Renal pelvis (tissue), 4 donors: ENCODE results near the gene LIN37. TPM values are rescaled to one million over a fixed set of nuclear protein-coding genes. Genes with fewer than 3 reads are reported as not detected.
"Not testable (repeated sequence)": the region's sequence is repeated elsewhere in the genome, so short reads cannot be mapped to it uniquely, and the experiment has no call there.

Experiments
- DNase-seq: peaks from one replicate; pipeline ENCODE4 v3.0.0-alpha.2; 2013
- polyA plus RNA-seq, 3 donors: library from polyadenylated mRNA; unstranded; fragments of 120-200 nt; gene quantifications; one replicate each; pipeline ENCODE4 v1.2.1, GENCODE V29; 2013; ENCODE audit not compliant: insufficient read length in 3 of 3

The LIN37 gene
- polyA plus RNA-seq, 3 donors, result 13.1 to 14.0 (median 13.8) TPM

DNA sequence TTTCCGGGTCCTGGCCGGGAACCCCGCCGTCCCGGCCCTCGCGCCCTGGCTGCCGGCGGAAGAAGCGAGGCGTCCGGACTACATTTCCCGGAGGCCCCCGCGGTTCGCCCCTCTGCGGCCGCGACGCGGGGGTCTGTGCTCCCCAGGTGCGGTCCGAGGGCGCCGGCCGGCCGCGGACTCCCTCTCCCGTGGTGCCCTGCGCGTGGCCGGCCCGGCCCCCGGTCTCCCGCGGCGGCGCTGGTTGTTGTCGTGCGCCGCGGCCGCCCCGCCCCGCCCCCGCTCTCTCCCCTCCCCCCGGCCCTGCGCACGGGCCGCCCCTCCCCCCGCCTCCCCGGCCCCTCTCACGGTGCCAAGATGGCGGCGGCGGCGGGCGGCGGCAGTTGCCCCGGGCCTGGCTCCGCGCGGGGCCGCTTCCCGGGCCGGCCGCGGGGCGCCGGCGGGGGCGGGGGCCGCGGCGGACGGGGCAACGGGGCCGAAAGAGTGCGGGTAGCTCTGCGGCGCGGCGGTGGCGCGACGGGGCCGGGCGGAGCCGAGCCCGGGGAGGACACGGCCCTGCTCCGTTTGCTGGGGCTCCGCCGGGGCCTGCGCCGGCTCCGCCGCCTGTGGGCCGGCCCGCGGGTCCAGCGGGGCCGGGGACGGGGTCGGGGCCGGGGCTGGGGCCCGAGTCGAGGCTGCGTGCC lies 30.6 kb upstream of the LIN37 start, which contains the start of gene KMT2B:
Gene KMT2B (plus strand): TSS at position 339 of the 680 bp plus-strand sequence. CDS start 16 bp downstream, at position 355.
- peak; percentile 95 for DNase-seq

- no peak for DNase-seq
Observed at GRCh38 chr19:35718345-35719041, 29.9 kb upstream of the LIN37 start.

DNA sequence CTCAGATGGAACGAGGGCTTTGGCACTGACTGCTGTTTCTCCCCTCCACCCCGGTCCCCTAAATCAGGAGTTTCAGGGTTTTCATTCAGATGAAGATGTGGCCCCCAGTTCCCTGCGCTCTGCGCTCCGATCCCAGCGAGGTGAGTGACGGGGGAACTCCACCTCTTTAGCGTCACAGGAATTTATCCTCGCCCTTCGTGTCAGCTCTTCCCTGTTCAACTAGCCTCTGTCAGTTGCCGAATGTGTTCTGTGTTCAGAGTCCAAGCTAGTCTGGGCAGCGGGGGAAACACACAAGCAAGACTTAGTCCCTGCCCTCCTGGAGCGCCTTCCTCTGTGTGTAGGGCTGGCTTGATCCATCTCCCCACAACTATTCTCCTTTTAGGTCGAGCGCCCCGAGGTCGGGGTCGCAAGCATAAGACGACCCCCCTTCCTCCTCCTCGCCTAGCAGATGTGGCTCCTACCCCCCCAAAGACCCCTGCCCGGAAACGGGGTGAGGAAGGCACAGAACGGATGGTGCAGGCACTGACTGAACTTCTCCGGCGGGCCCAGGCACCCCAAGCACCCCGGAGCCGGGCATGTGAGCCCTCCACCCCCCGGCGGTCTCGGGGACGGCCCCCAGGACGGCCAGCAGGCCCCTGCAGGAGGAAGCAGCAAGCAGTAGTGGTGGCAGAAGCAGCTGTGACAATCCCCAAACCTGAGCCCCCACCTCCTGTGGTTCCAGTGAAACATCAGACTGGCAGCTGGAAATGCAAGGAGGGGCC lies 28.8 kb upstream of the LIN37 start:
- DNase-seq, result no peak

- DNase-seq, result no peak
Observed at GRCh38 chr19:35720163-35720524, 28.2 kb upstream of the LIN37 start.

DNA sequence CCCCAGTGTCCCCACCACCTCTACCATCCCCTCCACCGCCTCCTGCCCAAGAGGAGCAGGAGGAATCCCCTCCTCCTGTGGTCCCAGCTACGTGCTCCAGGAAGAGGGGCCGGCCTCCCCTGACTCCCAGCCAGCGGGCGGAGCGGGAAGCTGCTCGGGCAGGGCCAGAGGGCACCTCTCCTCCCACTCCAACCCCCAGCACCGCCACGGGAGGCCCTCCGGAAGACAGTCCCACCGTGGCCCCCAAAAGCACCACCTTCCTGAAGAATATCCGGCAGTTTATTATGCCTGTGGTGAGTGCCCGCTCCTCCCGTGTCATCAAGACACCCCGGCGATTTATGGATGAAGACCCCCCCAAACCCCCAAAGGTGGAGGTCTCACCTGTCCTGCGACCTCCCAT lies 27.7 kb upstream of the LIN37 start:
- DNase-seq, result no peak

DNA sequence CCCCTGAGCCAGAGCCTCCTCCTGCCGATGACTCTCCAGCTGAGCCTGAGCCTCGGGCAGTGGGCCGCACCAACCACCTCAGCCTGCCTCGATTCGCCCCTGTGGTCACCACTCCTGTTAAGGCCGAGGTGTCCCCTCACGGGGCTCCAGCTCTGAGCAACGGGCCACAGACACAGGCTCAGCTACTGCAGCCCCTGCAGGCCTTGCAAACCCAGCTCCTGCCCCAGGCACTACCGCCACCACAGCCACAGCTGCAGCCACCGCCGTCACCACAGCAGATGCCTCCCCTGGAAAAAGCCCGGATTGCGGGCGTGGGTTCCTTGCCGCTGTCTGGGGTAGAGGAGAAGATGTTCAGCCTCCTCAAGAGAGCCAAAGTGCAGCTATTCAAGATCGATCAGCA lies 27.0 kb upstream of the LIN37 start:
- DNase-seq, result no peak

DNA sequence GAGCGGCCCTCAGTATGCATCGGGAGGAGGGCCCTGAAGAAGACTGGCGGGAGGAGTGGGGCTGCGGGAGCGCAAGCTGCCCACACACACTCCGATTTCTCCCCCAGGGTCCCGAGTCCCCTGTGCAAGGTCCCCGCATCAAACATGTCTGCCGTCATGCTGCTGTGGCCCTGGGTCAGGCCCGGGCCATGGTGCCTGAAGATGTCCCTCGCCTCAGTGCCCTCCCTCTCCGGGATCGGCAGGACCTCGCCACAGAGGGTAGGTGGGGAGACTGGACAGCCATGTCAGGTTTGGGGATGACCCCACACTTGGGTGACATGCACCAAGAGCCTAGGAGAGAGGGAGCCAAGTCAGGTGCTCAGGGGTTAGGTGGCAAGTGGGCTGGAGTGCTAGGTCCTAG lies 25.9 kb upstream of the LIN37 start:
- no peak for DNase-seq

GRCh38 chr19:35722897-35723296 lies 25.5 kb upstream of the LIN37 start:
- DNase-seq, result no peak

GRCh38 chr19:35723671-35724070 lies 24.7 kb upstream of the LIN37 start:
- DNase-seq, result no peak

DNA sequence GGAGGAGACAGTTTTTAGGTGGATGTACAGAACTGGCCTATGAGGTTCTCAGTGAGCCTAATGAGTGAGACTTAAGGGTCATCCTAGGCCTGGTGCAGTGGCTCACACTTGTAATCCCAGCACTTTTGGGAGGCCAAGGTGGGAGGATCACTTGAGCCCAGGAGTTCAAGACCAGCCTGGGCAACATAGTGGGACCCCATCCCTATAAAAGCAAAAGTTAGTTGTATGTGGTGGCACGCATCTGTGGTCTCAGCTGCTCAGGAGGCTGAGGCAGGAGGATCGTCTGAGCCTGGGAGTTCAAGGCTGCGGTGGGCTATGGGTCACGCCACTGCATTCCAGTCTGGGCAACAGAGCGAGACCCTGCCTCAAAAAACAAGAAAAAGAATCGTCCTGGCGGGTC lies 24.2 kb upstream of the LIN37 start:
- DNase-seq, result not testable (repeated sequence)

DNA sequence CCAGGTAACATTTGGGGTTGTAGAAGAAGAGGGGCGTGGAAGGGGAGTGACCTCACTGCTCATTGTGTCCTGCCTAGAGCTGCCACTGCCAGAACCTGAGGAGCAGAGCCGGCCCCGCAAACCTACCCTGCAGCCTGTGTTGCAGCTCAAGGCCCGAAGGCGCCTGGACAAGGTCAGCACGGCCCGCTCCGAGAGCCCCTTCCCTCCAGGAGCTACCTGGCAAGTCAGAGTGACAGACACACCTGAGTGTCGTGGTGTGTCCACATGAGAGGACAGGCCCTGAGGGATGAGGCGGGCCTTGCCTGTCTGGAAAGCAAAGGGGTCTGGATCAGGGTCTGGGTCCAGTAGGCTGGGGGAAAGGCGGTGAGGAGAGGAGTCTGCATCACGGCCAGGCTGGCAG lies 23.8 kb upstream of the LIN37 start:
- no peak for DNase-seq

GRCh38 chr19:35725216-35725861 lies 23.0 kb upstream of the LIN37 start:
- no peak for DNase-seq

DNA sequence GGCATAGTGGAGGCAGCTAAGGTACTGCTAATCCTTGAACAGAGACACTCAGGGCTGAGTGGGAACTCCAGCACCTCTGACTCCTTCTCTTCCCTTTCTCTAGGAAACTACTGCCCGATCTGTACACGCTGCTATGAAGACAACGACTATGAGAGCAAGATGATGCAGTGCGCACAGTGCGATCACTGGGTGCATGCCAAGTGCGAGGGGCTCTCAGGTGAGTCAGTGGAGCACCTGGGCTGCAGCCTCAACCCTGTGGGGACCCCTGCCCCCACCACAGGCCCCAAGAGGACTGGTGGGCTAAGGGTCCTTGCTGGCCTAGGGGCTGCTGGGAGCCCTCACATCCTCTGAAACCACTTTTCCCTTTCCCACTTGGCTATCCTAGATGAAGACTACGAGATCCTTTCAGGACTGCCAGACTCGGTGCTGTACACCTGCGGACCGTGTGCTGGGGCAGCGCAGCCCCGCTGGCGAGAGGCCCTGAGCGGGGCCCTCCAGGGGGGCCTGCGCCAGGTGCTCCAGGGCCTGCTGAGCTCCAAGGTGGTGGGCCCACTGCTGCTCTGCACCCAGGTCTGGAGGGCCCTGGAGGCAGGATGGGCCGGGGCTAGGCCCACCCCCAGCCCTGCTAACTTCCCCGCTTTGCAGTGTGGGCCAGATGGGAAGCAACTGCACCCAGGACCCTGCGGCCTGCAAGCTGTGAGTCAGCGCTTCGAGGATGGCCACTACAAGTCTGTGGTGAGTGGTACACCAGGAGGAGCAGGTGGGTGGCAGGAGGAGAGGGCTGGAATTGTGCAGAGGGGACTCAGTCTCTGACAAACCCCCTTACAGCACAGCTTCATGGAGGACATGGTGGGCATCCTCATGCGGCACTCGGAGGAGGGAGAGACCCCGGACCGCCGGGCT lies 21.1 kb upstream of the LIN37 start:
- no peak for DNase-seq

DNA sequence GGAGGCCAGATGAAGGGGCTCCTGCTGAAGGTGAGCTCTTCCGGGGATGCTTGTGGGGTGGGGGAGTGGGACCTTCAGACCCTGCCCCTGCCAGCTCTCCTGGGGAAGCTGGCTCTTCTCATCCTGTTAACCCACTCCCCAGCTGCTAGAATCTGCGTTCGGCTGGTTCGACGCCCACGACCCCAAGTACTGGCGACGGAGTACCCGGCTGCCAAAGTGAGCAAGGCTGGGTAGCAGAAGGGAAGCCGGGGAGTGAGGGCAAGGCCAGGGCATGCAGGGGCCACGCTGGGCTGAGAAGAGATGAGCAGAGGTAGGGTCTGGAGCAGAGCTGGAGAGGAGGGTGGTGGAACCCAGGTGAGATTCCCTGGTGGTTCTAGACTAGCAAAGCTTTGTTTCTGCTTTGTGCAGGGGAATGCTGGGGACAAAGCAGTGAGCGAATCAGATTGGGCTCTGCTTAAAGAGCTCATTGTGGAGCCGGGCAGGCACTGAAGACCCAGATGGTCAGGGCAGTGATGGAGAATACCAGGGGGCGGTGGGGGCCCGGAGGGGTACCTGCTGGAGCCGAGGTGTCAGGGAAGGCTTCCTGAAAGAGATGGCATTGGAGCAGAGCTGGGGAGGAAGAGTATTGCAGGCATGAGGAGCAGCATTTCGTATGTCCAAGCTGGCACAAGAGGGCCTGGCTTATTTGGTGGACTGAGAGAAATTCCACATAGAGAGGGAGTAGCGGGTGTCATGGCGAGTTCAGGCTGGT lies 20.2 kb upstream of the LIN37 start:
- no peak for DNase-seq

DNA sequence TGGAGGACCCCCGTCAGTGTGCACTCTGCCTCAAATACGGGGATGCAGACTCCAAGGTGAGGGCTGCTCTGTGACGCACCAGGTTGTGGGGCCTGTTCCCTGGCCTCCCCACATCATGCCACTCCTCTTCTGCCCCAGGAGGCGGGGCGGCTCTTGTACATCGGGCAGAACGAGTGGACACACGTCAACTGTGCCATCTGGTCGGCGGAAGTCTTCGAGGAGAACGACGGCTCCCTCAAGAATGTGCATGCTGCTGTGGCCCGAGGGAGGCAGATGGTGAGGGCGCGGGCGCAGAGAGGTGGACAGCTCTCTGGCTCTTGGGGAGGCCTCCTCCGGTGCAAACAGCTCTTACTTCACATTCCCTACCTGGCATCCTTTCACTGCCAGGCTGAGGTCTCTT lies 19.4 kb upstream of the LIN37 start:
- DNase-seq, result no peak

DNA sequence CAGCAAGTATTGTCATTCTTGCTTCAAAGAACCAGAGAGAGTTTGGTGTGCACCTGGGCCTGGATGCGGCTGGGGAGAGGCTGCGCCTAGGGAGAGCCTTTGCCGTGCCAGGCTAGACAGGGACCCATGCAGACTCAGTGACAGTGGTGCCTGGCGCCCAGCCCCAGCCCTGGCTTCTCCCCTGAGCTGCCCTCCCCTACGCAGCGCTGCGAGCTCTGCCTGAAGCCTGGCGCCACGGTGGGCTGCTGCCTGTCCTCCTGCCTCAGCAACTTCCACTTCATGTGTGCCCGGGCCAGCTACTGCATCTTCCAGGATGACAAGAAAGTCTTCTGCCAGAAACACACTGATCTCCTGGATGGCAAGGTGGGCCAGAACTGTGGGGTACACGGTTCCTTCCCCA lies 18.6 kb upstream of the LIN37 start:
- no peak for DNase-seq

- DNase-seq, result no peak
Observed at GRCh38 chr19:35730326-35730725, 18.1 kb upstream of the LIN37 start.

DNA sequence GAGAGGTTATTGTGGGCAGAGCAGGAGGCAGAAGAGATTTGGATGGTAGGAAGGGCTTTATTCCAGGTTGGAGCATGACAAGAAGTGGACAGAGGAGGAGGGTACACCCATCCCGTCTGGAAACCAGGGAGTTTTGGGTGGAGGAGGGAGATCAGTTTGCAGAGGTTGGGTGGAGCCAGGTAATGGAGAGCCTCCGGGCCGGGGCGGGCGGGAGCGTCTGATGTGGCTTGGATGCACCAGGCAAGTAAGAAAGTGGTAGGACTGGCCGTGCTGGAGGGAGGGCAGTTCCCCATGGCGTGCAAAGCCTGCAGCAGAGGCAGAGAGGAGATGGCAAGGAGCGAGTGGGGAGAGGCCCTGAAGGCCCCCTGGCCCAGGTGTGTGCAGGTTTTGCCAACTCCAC lies 17.0 kb upstream of the LIN37 start:
- no peak for DNase-seq

DNA sequence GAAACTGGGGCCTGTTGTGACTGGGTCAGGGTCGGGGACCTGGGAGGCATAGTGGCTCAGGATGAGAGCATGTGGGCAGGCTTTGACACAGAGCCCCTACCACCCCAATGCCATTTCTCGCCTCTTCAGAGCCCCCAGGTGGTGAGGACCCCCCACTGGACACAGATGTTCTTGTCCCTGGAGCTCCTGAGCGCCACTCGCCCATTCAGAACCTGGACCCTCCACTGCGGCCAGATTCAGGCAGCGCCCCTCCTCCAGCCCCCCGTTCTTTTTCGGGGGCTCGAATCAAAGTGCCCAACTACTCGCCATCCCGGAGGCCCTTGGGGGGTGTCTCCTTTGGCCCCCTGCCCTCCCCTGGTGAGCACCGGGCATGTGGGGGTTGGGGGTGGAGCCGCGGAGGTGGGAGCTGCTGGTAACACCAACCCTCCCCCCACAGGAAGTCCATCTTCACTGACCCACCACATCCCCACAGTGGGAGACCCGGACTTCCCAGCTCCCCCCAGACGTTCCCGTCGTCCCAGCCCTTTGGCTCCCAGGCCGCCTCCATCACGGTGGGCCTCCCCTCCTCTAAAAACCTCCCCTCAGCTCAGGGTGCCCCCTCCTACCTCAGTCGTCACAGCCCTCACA lies 16.5 kb upstream of the LIN37 start:
- DNase-seq, result no peak

DNA sequence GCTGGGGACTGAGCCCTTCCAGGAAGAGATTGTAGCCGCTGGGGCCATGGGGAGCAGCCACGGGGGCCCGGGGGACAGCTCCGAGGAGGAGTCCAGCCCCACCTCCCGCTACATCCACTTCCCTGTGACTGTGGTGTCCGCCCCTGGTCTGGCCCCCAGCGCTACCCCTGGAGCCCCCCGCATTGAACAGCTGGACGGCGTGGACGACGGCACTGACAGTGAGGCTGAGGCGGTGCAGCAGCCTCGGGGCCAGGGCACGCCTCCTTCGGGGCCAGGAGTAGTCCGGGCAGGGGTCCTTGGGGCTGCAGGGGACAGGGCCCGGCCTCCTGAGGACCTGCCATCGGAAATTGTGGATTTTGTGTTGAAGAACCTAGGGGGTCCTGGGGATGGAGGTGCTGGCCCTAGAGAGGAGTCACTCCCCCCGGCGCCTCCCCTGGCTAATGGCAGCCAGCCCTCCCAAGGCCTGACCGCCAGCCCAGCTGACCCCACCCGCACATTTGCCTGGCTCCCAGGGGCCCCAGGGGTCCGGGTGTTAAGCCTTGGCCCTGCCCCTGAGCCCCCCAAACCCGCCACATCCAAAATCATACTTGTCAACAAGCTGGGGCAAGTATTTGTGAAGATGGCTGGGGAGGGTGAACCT lies 15.7 kb upstream of the LIN37 start:
- no peak for DNase-seq
